ENCODE results near the gene FAM53A. TPM values are rescaled to one million over a fixed set of nuclear protein-coding genes. Genes with fewer than 3 reads are reported as not detected.

The FAM53A gene, protein sequence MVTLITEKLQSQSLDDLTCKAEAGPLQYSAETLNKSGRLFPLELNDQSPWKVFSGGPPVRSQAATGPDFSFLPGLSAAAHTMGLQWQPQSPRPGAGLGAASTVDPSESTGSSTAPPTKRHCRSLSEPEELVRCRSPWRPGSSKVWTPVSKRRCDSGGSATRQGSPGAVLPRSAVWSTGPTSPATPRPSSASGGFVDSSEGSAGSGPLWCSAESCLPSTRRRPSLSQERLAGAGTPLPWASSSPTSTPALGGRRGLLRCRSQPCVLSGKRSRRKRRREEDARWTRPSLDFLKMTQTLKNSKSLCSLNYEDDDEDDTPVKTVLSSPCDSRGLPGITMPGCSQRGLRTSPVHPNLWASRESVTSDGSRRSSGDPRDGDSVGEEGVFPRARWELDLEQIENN
- 4.1 TPM for total RNA-seq

DNA sequence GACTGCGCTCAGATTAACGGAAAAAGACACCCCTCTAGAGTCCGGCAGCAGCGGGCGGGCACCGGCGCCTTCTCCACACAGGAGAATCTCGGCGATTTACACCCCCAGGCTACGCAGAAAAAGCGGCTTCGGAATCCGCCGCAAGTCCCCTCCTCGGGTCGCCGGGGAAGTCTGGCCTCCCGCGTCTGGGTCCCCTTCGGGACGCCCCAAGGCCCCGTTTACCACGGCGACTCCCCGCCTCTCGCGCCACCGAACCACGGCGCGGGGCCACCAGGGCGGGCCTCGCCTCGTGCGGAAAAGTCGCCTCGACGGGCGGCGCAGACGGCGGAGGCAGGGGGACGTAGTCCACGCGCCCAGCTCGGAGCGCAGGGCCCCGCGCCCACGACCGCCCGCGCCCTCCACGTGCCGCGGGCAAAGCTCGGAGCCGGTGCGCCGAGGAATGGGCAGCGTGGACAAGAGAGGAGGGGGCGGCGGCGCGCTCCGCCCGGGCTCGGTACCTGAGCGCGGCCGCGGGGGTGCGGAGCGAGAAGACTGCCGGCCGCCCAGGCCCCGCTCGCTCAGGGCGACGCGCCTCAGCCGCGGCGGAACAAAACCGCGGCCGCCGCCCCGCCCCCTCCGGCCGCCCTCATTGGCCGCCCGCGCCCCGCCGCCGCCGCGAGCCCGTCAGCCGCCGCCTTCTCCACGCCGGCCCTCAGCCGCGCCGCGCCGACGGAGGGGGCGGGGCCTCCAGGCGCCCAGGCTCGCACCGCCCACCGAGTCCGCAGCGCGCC is at the start of gene FAM53A:
TSS of gene FAM53A (minus strand) at position 578 of the 770 bp plus-strand sequence. CDS start 15,572 bp downstream, outside the sequence.

DNA sequence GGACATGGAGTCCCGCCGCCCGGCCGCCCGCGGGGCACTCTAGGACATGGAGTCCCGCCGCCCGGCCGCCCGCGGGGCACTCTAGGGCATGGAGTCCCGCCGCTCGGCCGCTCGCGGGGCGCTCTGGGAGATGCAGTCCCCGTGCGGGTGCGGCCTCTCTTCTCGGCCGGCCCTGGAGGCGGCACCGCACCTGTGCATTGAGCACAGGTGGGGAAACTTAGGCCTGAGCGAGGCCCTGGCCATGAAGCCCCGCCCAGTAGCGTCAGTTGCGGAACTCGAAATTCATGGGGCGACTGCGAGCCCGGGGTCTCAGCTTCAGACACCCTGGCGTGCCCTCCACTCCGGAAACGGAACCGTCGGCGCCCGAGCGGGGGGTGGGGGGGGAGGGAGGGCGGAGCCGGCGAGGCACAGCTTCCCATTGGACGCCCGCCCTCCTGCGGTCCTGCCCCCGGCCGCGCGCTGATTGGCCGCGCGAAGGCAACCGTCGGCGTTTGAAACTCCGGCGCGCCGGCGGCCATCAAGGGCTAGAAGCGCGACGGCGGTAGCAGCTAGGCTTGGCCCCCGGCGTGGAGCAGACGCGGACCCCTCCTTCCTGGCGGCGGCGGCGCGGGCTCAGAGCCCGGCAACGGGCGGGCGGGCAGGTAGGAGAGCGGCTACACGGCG is 37.0 kb upstream of the FAM53A start, which contains the start of the genes TACC3 and TMEM129:
TSS of gene TACC3 (plus strand) at position 519 of the 663 bp plus-strand sequence. CDS start 1,901 bp downstream, outside the sequence.
TSS of gene TMEM129 (minus strand) at position 321 of the 663 bp plus-strand sequence. CDS start 486 bp downstream, outside the sequence.

DNA sequence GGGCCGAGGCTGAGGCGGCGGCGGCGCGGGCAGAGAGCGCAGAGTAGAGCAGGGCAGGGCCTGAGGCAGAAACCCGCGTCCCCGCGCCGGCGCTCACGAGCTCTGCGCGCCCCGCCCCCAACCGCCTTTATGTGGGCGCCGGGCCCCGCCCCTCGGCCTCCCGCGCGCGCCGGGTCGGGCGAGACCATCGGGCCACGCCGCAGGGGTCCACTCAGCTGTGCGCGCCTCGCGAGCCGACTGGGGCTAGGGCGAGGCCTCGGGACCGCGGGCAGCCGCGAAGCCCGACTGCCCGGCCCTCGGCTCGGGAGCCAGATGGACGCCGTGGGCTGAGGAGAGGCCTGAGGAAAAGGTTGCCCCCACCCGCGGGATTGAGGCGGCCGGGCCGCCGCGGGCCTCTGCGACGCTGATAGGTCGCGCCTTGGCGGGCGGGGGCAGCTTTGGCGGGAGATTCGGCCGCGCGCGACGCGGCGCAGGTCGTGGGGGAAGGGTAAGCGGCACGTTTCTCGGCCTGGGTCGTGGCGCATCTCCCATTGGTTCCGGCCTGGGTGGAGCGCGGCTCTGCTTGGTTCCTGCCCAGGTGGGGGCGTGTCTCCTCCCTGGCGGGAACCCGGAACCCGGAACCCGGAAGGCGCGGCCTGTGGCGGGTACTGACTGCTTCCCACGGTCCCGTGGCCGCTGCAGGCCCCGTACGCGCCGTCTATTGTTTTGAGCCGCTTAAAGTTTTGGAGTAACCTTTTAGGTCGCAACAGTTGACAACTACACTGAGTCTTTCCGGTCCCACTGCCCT is 28.3 kb upstream of the FAM53A start, which contains the start of gene SLBP:
TSS of gene SLBP (minus strand) at position 104 of the 787 bp plus-strand sequence. CDS start 131 bp downstream, outside the sequence.

Other genes starting within 250 kb of the FAM53A start
- 35.4 TPM for gene SLBP, start 28.0 kb upstream of the FAM53A start, total RNA-seq
- 26.9 TPM for gene TMEM129, start 37.0 kb upstream of the FAM53A start, total RNA-seq
- gene TACC3, start 37.2 kb upstream of the FAM53A start, total RNA-seq: 17.2 TPM
- 30.0 TPM for gene FGFR3, start 109.0 kb upstream of the FAM53A start, total RNA-seq
- gene LETM1, start 171.8 kb upstream of the FAM53A start, total RNA-seq: 36.3 TPM
- gene NSD2, start 187.1 kb upstream of the FAM53A start, total RNA-seq: 121 TPM

Data from camera-type eye (tissue), 1 donor.